AG08396 (cell line): ENCODE data around the gene MMP7.

Experiments used
- DNase-seq: peaks from one replicate; pipeline ENCODE4 v3.0.0; 2012; ENCODE audit warnings: low spot score, mixed read lengths

The MMP7 gene, protein sequence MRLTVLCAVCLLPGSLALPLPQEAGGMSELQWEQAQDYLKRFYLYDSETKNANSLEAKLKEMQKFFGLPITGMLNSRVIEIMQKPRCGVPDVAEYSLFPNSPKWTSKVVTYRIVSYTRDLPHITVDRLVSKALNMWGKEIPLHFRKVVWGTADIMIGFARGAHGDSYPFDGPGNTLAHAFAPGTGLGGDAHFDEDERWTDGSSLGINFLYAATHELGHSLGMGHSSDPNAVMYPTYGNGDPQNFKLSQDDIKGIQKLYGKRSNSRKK

DNA sequence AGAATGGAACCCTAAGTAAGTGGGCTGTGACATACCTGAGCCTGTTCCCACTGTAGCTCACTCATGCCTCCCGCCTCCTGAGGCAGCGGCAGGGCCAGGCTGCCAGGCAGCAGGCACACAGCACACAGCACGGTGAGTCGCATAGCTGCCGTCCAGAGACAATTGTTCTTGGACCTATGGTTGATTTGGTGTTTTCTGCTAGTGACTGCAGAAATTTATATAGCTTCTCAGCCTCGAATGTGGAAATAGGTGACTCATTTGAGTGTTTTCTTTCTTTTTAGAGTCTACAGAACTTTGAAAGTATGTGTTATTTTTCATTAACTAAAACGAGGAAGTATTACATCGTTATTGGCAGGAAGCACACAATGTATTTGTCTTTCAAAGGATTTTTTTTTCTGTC, at the start of gene MMP7:
Gene MMP7 (minus strand): TSS at position 190 of the 400 bp plus-strand sequence. CDS start 47 bp downstream, at position 143.
- DNase-seq: no peak

DNA sequence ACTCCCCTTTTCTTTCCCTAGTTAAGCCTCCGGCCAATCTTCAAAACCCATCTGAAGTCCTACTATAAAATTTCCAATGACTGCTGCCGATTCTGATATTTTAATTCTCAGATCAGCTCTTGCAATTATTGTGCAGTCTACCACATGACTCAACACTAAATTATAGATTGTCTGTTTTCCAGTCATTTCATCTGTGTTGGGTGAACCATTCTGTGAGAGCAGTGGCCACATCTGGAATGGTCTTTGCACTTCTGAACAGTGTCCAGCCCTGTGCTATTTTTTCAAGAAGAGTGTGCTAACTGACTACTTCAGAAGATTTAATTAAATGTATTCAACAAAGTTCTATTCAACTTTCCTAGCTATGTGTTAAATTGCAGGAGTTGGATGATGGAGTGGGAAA, 47.2 kb upstream of the MMP7 start:
- no peak for DNase-seq

GRCh38 chr11:102577182-102577581, 46.6 kb upstream of the MMP7 start:
- no peak for DNase-seq

- no peak for DNase-seq
These were observed 45.8 kb upstream of the MMP7 start for GRCh38 chr11:102576350-102576749.

- DNase-seq: no peak
These were observed 44.5 kb upstream of the MMP7 start for GRCh38 chr11:102575012-102575411.

- DNase-seq: no peak
These were observed 43.3 kb upstream of the MMP7 start for GRCh38 chr11:102573851-102574250.

DNA sequence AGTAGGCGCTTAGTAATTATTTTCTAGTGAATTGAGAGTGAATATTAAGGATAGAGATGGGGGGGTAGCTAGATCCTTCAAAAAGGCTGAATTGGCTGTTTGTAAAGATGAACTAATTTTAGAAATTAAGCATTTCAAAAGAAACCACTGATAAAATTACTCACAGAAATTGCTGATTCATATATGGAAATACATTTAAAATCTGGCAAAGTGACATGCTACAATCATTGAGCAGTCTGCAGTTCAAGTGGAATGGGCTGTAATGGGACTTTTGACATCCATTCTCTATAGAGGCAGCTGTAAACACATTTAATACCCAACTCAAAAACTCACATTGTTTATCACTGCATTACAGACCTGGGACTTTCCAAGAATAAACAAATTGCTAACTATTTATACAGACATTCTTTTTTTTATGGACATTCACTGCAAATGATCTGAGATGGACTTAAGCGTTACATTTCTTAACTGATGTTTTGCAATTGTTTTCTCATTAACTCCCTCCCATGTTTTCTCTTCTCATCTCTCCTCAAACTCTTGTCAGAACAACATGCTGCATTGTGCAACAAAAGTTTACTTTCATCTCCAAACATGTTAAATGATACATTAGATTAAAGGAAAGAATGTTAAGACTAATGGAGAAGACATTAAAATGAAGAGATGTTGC, 42.1 kb upstream of the MMP7 start:
- no peak for DNase-seq

DNA sequence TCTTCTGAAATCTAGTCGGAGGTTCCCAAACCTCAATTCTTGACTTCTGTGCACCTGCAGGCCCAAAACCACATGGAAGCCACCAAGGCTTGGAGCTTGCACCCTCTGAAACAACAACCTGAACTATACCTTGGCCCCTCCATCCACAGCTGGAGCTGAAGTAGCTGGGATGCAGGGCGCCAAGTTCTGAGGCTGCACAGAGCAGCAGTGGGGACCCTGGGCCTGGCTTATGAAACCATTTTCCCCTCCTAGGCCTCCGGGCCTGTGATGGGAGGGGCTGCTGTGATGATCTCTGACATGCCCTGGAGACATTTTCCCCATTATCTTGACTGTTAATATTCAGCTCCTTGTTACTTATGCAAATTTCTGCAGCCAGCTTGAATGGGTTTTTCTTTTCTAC, 38.3 kb upstream of the MMP7 start:
- DNase-seq: no peak

- DNase-seq: no peak
These were observed 35.6 kb upstream of the MMP7 start for GRCh38 chr11:102566112-102566511.

GRCh38 chr11:102564110-102564509, 33.6 kb upstream of the MMP7 start:
- peak; percentile 34 for DNase-seq

- no peak for DNase-seq
These were observed 31.1 kb upstream of the MMP7 start for GRCh38 chr11:102561636-102562035.

GRCh38 chr11:102560555-102561011, 30.0 kb upstream of the MMP7 start:
- peak; percentile 35 for DNase-seq

DNA sequence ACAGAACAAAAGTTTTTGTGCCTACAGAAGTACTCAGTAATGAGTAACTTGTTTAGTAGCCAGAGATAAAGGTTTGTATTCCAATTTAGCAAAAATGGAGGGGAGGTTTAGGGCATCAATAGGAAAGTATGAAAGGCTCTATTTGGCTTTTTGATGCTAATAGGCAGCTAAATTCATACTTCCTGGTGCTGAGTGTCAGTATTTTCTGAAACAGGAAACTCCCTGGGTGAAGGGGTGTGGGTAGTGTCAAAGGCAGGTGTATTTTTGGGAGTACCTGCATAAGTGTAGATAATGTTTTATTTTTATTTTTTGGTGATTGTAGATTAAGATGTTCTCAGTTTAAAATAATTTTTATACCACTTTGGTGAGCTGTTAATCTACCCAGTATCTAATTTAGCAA, 29.3 kb upstream of the MMP7 start:
- no peak for DNase-seq

DNA sequence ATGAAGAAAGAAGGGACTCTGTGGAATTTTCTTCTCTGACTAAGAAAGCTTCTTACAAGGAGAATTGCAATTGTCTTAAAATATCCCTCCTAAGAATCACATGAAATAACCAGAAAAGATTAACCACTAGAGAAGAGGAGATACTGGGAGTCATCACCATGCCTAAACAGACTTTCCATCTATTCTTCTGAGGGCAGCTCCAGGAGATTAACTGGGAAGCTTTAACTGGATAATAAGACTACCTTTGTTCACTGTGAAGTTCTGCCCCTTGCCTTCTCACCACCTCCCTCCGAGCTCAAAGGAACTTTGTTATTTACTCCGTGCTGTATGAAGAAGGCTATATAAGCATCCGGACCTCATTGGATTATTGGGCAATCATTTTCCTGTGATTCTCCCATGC, 24.5 kb upstream of the MMP7 start:
- DNase-seq: no peak

GRCh38 chr11:102553835-102554282, 23.3 kb upstream of the MMP7 start:
- no peak for DNase-seq

DNA sequence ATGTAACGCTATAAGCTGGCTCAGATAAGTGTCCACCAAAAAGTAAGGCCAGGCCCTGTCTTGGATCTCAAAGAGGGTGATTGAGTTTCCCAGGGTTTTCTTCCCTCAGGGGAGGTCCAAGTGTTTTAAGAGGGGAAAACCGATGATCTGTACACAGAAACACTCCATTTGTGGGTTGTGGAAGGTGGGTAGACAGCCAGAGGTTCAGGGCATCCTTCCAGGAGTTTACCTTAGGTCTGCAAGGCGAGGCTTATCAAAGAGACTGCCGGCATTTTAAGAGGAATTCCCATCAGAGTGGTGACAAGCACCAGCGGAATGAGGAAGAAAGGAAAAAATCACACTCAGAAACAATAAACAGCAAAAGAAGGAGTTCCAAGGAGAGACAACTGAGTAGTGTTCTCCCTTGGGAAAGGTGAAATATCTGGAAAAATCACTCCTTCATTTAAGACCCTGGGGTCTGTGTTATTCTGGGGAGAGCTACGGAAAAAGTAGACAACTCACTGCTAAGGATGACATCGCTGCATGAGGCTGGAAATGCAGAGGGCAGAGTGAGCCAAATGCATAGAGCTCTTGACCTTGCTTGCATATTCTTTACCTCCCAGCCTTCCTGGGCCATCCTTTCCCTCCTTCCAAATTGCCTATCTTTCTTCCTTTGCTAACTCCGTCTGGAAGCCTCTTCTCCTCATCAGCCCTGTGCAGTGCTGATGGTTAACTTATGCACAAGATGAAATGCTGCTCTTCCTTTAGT, 22.1 kb upstream of the MMP7 start:
- peak; percentile 18 for DNase-seq

DNA sequence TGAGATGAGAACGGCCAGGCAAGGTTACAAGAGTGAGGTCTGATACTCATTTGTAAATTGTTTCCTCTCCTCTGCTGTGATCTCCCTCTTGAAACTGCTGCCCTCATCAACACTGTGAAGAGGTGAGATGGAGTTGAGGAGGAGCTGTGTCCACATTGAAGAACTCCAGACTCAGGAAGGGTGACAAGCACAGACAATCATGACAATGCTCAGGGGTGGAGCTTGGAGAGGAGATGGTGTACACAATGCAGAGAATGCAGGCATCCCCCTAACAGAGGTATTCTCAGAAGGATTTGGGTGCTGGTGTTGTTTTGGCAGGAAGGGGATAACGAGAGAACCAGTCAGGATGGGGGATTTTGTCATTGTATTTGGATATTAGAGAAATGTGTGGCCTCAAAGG, 21.5 kb upstream of the MMP7 start:
- DNase-seq: no peak

DNA sequence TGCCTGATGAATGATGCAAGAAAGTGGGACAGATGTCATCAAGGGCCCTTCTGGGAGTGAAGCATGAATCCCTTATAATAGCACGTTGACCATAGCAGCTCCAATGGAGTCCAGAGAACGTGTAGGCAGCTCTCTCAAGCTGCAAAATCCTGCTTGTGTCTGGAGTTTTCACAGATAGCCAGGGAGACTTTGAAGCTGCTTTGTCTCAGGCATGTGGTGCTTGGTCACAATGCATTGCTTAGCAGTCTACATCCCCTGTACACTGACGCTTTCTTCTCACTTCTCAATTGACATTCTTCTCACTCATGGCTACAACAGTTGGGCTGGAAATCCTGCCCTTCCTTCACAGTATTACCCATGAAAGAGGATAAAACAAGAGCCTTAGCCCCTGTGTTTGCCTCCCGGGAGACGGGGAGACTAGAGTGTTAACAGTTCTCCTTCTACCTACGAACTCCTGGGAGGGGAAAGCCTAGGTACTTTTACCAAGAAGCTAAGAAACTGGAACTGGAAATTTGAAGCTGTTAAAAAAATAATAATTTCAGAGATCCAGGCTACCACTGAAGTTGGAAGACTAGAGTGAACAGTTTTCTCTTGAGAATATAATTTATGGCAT, 20.7 kb upstream of the MMP7 start:
- no peak for DNase-seq

- no peak for DNase-seq
These were observed 16.4 kb upstream of the MMP7 start for GRCh38 chr11:102546923-102547471.

DNA sequence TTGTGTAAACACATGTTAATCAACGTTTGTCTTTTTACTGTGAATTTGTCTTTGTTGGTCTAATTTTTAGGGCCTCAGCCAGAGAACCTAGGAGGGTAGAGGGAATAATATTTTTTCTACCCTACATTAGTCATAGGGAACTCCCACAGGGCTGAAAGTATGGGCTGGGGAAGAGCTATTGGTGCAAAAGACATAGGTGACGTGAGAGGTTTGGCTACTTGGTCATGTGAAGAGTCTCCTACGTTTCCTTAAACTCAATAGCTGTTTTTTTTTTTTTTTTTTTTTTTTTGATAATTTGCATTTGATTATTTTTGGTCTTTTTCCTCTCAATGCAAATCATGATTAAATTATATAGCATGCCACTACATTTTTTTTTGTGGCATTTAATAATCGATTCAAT, 15.9 kb upstream of the MMP7 start:
- no peak for DNase-seq

- DNase-seq: no peak
These were observed 15.2 kb upstream of the MMP7 start for GRCh38 chr11:102545701-102546100.

GRCh38 chr11:102544594-102544993, 14.0 kb upstream of the MMP7 start:
- DNase-seq: no peak
